Kidney (tissue), 22 donors: ENCODE results near the gene TMEM233. TPM values are rescaled to one million over a fixed set of nuclear protein-coding genes. Genes with fewer than 3 reads are reported as not detected.
A peak's percentile ranks its signal among the peaks of the same experiment; 100 is the strongest.

Source experiments
- DNase-seq, 5 donors: peaks; one replicate each; pipeline ENCODE4 v3.0.0-alpha.2; 2013 to 2020
- FAIRE-seq: peaks from 2 replicates; lab custom pipeline; 2012; peaks lifted over from hg19 to GRCh38; lab: Jason Lieb, UNC
- H3K27ac ChIP-seq, 2 donors: one replicate each; pipeline ENCODE4 v1.7.0; 2013; ENCODE audit warnings: low read depth in 2 of 2, low read length in 2 of 2, inconsistent platforms in 1 of 2
- H3K27me3 ChIP-seq: one replicate; pipeline ENCODE4 v1.7.1; 2013; ENCODE audit warnings: low read length, inconsistent platforms; ENCODE audit not compliant: control insufficient read depth, insufficient read depth
- H3K36me3 ChIP-seq, 3 donors: one replicate each; pipeline versions ENCODE4 v1.7.0 to v1.7.1; 2013; ENCODE audit warnings: low read length in 3 of 3, control low read depth in 1 of 3, inconsistent platforms in 1 of 3; ENCODE audit not compliant: insufficient read depth in 3 of 3, control insufficient read depth in 2 of 3
- H3K4me1 ChIP-seq, 3 donors: one replicate each; pipeline versions ENCODE4 v1.7.0 to v1.7.1; 2013; ENCODE audit warnings: low read length in 3 of 3, inconsistent platforms in 1 of 3, low read depth in 1 of 3; ENCODE audit not compliant: control insufficient read depth in 2 of 3, insufficient read depth in 2 of 3
- H3K4me3 ChIP-seq, 3 donors: one replicate each; pipeline versions ENCODE4 v1.7.0 to v1.8.1; 2013; ENCODE audit warnings: low read length in 3 of 3, control low read depth in 1 of 3, inconsistent platforms in 1 of 3
- H3K9ac ChIP-seq, 3 donors: one replicate each; pipeline versions ENCODE4 v1.7.0 to v1.7.1; 2013; ENCODE audit warnings: low read length in 3 of 3, control low read depth in 1 of 3, inconsistent platforms in 1 of 3
- H3K9me3 ChIP-seq, 3 donors: one replicate each; pipeline versions ENCODE4 v1.7.0 to v1.7.1; 2013; ENCODE audit warnings: low read length in 3 of 3, control low read depth in 1 of 3, inconsistent platforms in 1 of 3; ENCODE audit not compliant: control insufficient read depth in 2 of 3, insufficient read depth in 1 of 3
- CTCF ChIP-seq: IDR thresholded peaks from 3 replicates; pipeline ENCODE4 v1.5.1; 2012; ENCODE audit warnings: mild to moderate bottlenecking, moderate library complexity, borderline replicate concordance; ENCODE audit not compliant: insufficient read depth; ENCODE audit errors: extremely low read depth
- intact Hi-C: fragments of 100-400 bp; cut with DNase I; formaldehyde crosslinking; loops from one replicate; pipeline ENCODE4 v1.11.1; 2022
- long read RNA-seq, 10 donors: library from polyadenylated mRNA in 1 of 10; unstranded in 1 of 10; transcript quantifications; one replicate each; pipeline ENCODE4 v2.0.0 and lab custom pipeline, GENCODE V29; 2021 to 2026
- polyA plus RNA-seq: library from polyadenylated mRNA; stranded (reverse); fragments of 350-450 nt; fragmentation: Illumina TruSeq; extraction: RNeasy Lipid Tissue Mini Kit (QIAGEN cat#74804); gene quantifications from one replicate; pipeline ENCODE4 v1.2.3, GENCODE V29; 2014; ENCODE audit warnings: low read depth, low replicate concordance; ENCODE audit not compliant: insufficient read depth
- total RNA-seq: library from RNA; stranded (reverse); fragmentation: NEBNext Ultra II Directional; extraction: Animal tissue kit (Norgen Biotek cat#: 25700); gene quantifications from one replicate; pipeline ENCODE4 v1.2.1, GENCODE V29; 2021
- donor health status: control.
- donor health status: control.
- donor health status: control.
- donor health status: control.
- donor health status: control.
- donor health status: DM: yes; HTN: yes; CAD: no.
- donor health status: Normal renal cell carcinoma (clear cell type).

The TMEM233 gene
- total RNA-seq (1.2 TPM), polyA plus RNA-seq (1.4 TPM)
- long read RNA-seq, donor 1, partial matches to known transcripts = 0 of 1 reads
- long read RNA-seq, donor 1, other reads (novel, unspliced or antisense) = 0 of 1 reads
- long read RNA-seq, donor 2, transcript TMEM233-201 (3 exons, 3,081 nt) = major isoform, 5 of 5 reads
- long read RNA-seq, donor 2, partial matches to known transcripts = 0 of 5 reads
- long read RNA-seq, donor 2, other reads (novel, unspliced or antisense) = 0 of 5 reads
- long read RNA-seq, donor 3, partial matches to known transcripts = 0 of 3 reads
- long read RNA-seq, donor 3, other reads (novel, unspliced or antisense) = 0 of 3 reads
- long read RNA-seq, donor 4 = 0 reads
- long read RNA-seq, donor 5 = 0 reads
- long read RNA-seq, donor 6, partial matches to known transcripts = 0 of 1 reads
- long read RNA-seq, donor 6, other reads (novel, unspliced or antisense) = 0 of 1 reads
- long read RNA-seq, donor 7, partial matches to known transcripts = 0 of 5 reads
- long read RNA-seq, donor 7, other reads (novel, unspliced or antisense) = 5 of 5 reads
- long read RNA-seq, donor 8, partial matches to known transcripts = 0 of 1 reads
- long read RNA-seq, donor 8, other reads (novel, unspliced or antisense) = 0 of 1 reads
- long read RNA-seq, donor 9, partial matches to known transcripts = 0 of 1 reads
- long read RNA-seq, donor 9, other reads (novel, unspliced or antisense) = 0 of 1 reads
- long read RNA-seq, donor 10 = 0 reads

GRCh38 chr12:119593578-119594398 lies at the start of gene TMEM233:
TMEM233 (plus strand) TSS chr12:119593774; CDS start chr12:119593849, 75 bp downstream.
- Histone ChIP-seq H3K27me3 (peaks cover 14% of the 10 kb centered on the region), H3K9ac (peak within 1 kb of the TSS in 2 of 3 donors; percentile 13 to 53), H3K36me3 (no peaks in the 10 kb centered on the region), H3K9me3 (no peaks in the 10 kb centered on the region), H3K4me1 (peaks cover 0 to 2% (median 0%) of the 10 kb centered on the region in 3 donors), H3K4me3 (peak within 1 kb of the TSS; percentile 39 to 64 (median 55)), H3K27ac (peak within 1 kb of the TSS in 1 of 2 donors; percentile 14)
- DNase-seq = peak in 1 of 5 donors; percentile 68
- FAIRE-seq = no peak
- TF ChIP-seq CTCF = no peak
- intact Hi-C loops = no loop called here

DNA sequence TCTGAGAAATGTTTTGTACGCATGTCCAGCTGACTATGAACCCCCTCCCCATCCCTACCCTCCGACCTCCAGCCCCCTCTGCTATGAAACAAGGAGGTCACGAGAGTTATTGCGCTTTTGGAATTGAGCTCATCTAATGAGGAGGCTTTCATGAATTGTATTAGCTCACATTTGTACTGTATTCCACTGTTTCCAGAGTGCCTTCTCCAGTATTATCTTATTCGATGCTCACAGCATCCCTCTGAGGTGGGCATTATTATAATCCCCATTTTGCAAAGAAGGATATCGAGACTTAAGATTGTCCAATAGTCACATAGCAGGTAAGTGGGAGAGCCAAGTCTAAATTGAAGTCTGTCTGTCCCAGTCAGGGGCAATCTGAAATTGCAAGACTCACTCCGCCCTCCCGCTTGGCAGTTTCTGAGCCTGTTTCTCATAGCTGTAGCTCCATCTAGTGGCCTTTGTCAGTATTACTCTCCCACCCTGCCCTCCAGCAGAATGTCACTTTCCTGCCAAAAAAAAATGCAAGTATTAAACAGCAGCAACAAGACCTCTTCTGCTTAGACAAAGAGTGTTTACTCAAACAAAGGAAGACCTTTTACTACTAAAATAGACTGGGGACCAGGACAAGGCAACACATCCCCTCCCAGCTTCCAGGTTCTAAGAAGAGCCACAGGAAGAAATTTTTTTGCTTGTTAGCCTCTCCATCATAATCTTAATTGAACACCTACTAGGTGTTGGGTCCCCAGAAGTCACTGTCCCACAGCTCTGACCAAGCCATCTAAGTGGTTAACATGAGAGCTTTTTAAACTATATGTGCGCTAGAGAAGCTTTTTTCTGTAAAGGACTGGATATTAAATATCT lies 48.6 kb upstream of the TMEM233 start:
- peak; percentile 8 for FAIRE-seq

More for the DNA sequence above, 48.6 kb upstream of the TMEM233 start:
- Histone ChIP-seq H3K9me3 (no peaks in the 10 kb centered on the region), H3K9ac (no peak overlapping the region), H3K36me3 (no peaks in the 10 kb centered on the region), H3K4me3 (no peak overlapping the region), H3K4me1 (no peaks in the 10 kb centered on the region), H3K27me3 (no peaks in the 10 kb centered on the region), H3K27ac (no peak overlapping the region)
- TF ChIP-seq CTCF = peak; percentile 89
- peak in 4 of 5 donors; percentile 51 to 76 (median 61) for DNase-seq
- intact Hi-C loops = loop anchor here (10.0 kb wide), 1 partner anchor 430 kb away; no protein-coding TSS in a partner anchor
